Skeletal muscle tissue (tissue), 4 donors: ENCODE results near the gene USP12. TPM values are rescaled to one million over a fixed set of nuclear protein-coding genes. Genes with fewer than 3 reads are reported as not detected.

Experiments used
- H3K27ac ChIP-seq: one replicate; pipeline ENCODE4 v1.7.0; 2013; ENCODE audit warnings: mild to moderate bottlenecking, low read depth, low read length, inconsistent platforms
- H3K27me3 ChIP-seq, 3 donors: one replicate each; pipeline ENCODE4 v1.7.0; 2013; ENCODE audit warnings: low read length in 3 of 3; ENCODE audit not compliant: control insufficient read depth in 3 of 3, insufficient read depth in 3 of 3
- H3K36me3 ChIP-seq, 3 donors: one replicate each; pipeline ENCODE4 v1.7.0; 2013; ENCODE audit warnings: low read length in 3 of 3; ENCODE audit not compliant: control insufficient read depth in 3 of 3, insufficient read depth in 3 of 3
- H3K4me1 ChIP-seq, 3 donors: one replicate each; pipeline ENCODE4 v1.7.0; 2013; ENCODE audit warnings: low read length in 3 of 3, mild to moderate bottlenecking in 3 of 3; ENCODE audit not compliant: control insufficient read depth in 3 of 3, insufficient read depth in 3 of 3
- H3K4me3 ChIP-seq, 3 donors: one replicate each; pipeline ENCODE4 v1.7.0; 2013; ENCODE audit warnings: low read length in 3 of 3
- H3K9ac ChIP-seq, 3 donors: one replicate each; pipeline ENCODE4 v1.7.0; 2013; ENCODE audit warnings: low read length in 3 of 3, mild to moderate bottlenecking in 3 of 3, moderate library complexity in 2 of 3, low read depth in 1 of 3
- H3K9me3 ChIP-seq, 3 donors: one replicate each; pipeline ENCODE4 v1.7.0; 2013; ENCODE audit warnings: low read length in 3 of 3; ENCODE audit not compliant: control insufficient read depth in 3 of 3
- total RNA-seq: library from RNA; depleted of rRNA; stranded (reverse); fragments of >200 nt; gene quantifications from one replicate; pipeline ENCODE4 v1.2.3, GENCODE V29; 2014
- donor health status: Osteomylitis.

Gene USP12
- total RNA-seq, 1 donor from 2014 or later: 22.4 TPM

DNA sequence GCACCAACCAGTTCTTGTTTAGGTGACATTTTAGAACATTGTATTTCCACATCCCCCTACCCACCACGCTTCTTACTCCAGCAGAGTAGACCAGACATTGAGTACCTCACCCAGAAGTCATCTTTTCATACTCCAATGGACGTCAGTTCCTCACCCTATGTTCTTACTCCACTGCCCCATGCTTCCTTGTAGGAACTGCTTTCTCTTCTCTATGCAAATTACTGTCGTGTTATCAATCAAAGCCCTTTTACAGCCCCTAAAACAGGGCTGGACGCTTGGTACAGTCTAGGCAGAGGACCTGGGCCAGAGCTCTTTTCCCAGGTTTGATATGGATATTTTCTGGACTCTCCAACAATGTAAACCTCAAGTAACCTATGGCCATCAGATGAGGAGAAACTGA lies 58.2 kb downstream of the USP12 start:
- no peak overlapping the region for H3K4me3 ChIP-seq
- peaks cover 0 to 3% (median 0%) of the 10 kb centered on the region in 3 donors for H3K36me3 ChIP-seq
- H3K9me3 ChIP-seq: no peaks in the 10 kb centered on the region
- no peaks in the 10 kb centered on the region for H3K27me3 ChIP-seq
- peaks cover 9 to 13% (median 10%) of the 10 kb centered on the region in 3 donors for H3K4me1 ChIP-seq
- H3K27ac ChIP-seq: no peak overlapping the region
- H3K9ac ChIP-seq: no peak overlapping the region

GRCh38 chr13:27112006-27112405 lies 59.6 kb downstream of the USP12 start:
- H3K9ac ChIP-seq: no peak overlapping the region
- H3K27ac ChIP-seq: no peak overlapping the region
- H3K4me3 ChIP-seq: no peak overlapping the region
- peaks cover 4 to 7% (median 6%) of the 10 kb centered on the region in 3 donors for H3K4me1 ChIP-seq
- peaks cover 0 to 6% (median 0%) of the 10 kb centered on the region in 3 donors for H3K36me3 ChIP-seq
- no peaks in the 10 kb centered on the region for H3K9me3 ChIP-seq
- H3K27me3 ChIP-seq: no peaks in the 10 kb centered on the region

DNA sequence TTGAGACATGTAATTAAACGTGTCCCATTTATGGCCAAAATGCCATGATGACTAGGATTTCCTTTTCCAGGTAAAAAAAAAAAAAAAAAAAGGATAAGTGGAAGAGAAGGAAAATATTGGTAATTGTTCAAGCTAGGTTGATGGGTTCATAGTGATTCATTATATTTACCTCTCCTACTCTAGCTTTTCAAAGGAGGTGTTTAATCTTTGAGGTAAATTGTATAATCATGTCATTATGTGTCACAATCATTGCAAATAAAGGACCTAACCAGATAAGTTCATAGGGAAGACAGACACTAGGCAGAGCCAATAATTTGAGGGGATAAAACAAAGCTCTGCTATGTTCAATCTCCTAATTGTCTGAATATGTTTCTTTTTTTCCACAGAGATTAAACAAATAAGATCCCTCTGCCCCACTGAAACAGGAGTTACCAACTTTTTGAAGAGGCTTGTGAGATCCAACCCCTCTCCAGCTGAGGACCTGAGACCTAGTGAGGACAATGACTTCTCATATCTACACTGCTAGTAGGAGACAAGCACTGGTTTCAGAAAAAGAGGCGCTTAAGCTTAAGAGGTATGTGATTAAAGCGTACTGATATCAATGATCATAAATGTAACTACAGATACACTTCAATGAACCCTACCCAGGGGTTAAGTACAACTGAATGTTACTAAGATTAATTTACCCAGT lies 61.4 kb downstream of the USP12 start:
- Histone ChIP-seq H3K4me3 (no peak overlapping the region), H3K9me3 (no peaks in the 10 kb centered on the region), H3K27ac (no peak overlapping the region), H3K36me3 (peaks cover 0 to 10% (median 0%) of the 10 kb centered on the region in 3 donors), H3K27me3 (no peaks in the 10 kb centered on the region), H3K4me1 (no peaks in the 10 kb centered on the region), H3K9ac (no peak overlapping the region)

- Histone ChIP-seq H3K4me3 (no peak overlapping the region), H3K4me1 (no peaks in the 10 kb centered on the region), H3K27ac (no peak overlapping the region), H3K9me3 (no peaks in the 10 kb centered on the region), H3K36me3 (peaks cover 0 to 11% (median 4%) of the 10 kb centered on the region in 3 donors), H3K9ac (no peak overlapping the region), H3K27me3 (no peaks in the 10 kb centered on the region)
These were observed 65.5 kb downstream of the USP12 start for GRCh38 chr13:27106144-27106543.

DNA sequence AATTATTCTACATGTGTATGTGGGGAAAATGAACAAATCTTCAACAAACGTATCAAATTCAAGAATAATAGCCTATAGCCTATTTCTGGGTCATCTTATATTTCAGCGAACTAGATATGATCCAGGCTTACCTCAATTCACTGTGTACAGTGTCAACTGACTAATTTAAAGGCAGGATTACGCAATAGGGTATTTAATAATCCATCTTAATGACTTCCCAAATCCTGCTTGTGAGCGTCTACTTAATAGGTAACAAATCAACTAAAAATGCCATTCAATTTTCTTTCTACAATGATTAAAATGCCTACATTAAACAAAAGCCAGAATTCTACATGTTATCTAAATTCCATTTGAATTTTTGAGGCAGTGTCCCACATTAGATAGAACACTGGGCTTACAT lies 67.0 kb downstream of the USP12 start:
- Histone ChIP-seq H3K4me3 (no peak overlapping the region), H3K27ac (no peak overlapping the region), H3K36me3 (peaks cover 0 to 13% (median 4%) of the 10 kb centered on the region in 3 donors), H3K9ac (no peak overlapping the region), H3K9me3 (no peaks in the 10 kb centered on the region), H3K27me3 (no peaks in the 10 kb centered on the region), H3K4me1 (no peaks in the 10 kb centered on the region)

DNA sequence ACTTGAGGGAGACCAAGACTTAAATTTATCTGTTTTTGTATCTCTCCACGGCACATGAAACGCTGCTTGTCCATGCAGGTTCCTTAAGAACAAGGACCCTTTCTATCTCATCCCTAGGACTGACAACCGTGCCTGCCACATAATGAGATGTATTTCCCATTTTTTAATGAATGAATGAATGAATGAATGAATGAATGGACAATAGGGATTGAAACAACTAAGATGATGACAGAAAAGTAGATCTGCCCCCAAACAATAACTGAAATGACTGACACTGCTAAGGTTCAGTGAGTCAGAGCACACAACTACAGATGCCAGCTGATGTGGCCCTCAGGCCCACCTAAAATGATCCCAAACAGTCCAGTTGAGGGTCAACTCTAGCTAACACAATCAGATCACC lies 69.8 kb downstream of the USP12 start:
- Histone ChIP-seq H3K4me3 (no peak overlapping the region), H3K4me1 (no peaks in the 10 kb centered on the region), H3K36me3 (peaks cover 0 to 13% (median 4%) of the 10 kb centered on the region in 3 donors), H3K27ac (no peak overlapping the region), H3K27me3 (no peaks in the 10 kb centered on the region), H3K9ac (no peak overlapping the region), H3K9me3 (no peaks in the 10 kb centered on the region)

- H3K9me3 ChIP-seq: no peaks in the 10 kb centered on the region
- H3K4me1 ChIP-seq: no peaks in the 10 kb centered on the region
- no peak overlapping the region for H3K9ac ChIP-seq
- H3K27me3 ChIP-seq: no peaks in the 10 kb centered on the region
- peaks cover 0 to 13% (median 4%) of the 10 kb centered on the region in 3 donors for H3K36me3 ChIP-seq
- H3K4me3 ChIP-seq: no peak overlapping the region
- no peak overlapping the region for H3K27ac ChIP-seq
These were observed 70.3 kb downstream of the USP12 start for GRCh38 chr13:27101289-27101688.

DNA sequence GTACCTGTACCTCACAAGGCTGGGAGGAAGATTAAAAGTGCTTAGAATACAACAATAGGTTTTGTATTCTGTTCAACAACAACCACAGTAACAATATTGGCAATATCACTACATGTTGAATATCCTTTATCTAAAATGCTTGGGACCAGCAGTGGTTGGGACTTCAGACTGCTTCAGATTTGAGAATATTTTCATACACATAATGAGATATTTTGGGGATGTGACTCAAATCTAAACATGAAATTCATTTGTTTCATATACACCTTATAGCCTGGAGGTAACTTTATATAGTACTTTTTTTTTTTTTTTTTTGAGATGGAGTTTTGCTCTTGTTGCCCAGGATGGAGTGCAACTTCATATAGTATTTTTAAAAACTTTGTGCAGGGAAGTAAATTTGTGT lies 73.9 kb downstream of the USP12 start:
- Histone ChIP-seq H3K9ac (no peak overlapping the region), H3K9me3 (no peaks in the 10 kb centered on the region), H3K27ac (no peak overlapping the region), H3K4me3 (no peak overlapping the region), H3K36me3 (peaks cover 4 to 16% (median 7%) of the 10 kb centered on the region in 3 donors), H3K4me1 (no peaks in the 10 kb centered on the region), H3K27me3 (no peaks in the 10 kb centered on the region)

GRCh38 chr13:27091451-27091850 lies 80.2 kb downstream of the USP12 start:
- H3K27ac ChIP-seq: no peak overlapping the region
- peaks cover 0 to 18% (median 13%) of the 10 kb centered on the region in 3 donors for H3K36me3 ChIP-seq
- no peak overlapping the region for H3K4me3 ChIP-seq
- no peaks in the 10 kb centered on the region for H3K27me3 ChIP-seq
- H3K9ac ChIP-seq: no peak overlapping the region
- no peaks in the 10 kb centered on the region for H3K9me3 ChIP-seq
- no peaks in the 10 kb centered on the region for H3K4me1 ChIP-seq

- H3K9ac ChIP-seq: no peak overlapping the region
- peaks cover 0 to 14% (median 9%) of the 10 kb centered on the region in 3 donors for H3K36me3 ChIP-seq
- no peaks in the 10 kb centered on the region for H3K4me1 ChIP-seq
- no peaks in the 10 kb centered on the region for H3K27me3 ChIP-seq
- H3K27ac ChIP-seq: no peak overlapping the region
- H3K4me3 ChIP-seq: no peak overlapping the region
- no peaks in the 10 kb centered on the region for H3K9me3 ChIP-seq
These were observed 83.0 kb downstream of the USP12 start for GRCh38 chr13:27088619-27089018.
